PC-9 (cell line): ENCODE results near the gene FAM210B.

Experiments used
- CTCF ChIP-seq: fragments of 200-600 bp; sonication (generic); conservative IDR thresholded peaks from 2 replicates; pipeline ENCODE4 v1.6.1; 2017; ENCODE audit warnings: mixed run types, antibody characterized with exemption, mild to moderate bottlenecking, moderate library complexity
- EZH2 ChIP-seq: fragments of 200-600 bp; sonication (generic); IDR thresholded peaks from 2 replicates; pipeline ENCODE4 v1.8.0; 2017; ENCODE audit warnings: antibody characterized with exemption, low read depth

GRCh38 chr20:56403465-56403864 lies 44.7 kb downstream of the FAM210B start:
- no peak for TF ChIP-seq CTCF
- no peak for TF ChIP-seq EZH2
